HG02973 (cell line): ENCODE results near the gene LHX3.
"Not testable (repeated sequence)": the region's sequence is repeated elsewhere in the genome, so short reads cannot be mapped to it uniquely, and the experiment has no call there.

Source experiments
- ATAC-seq: cut with Tn5 transposase; IDR thresholded peaks from one replicate; pipeline ENCODE4 v1.9.1; 2021; ENCODE audit warnings: moderate library complexity; ENCODE audit not compliant: unreplicated experiment

LHX3 gene

GRCh38 chr9:136156209-136157120, 48.5 kb downstream of the LHX3 start:
- ATAC-seq: no peak

DNA sequence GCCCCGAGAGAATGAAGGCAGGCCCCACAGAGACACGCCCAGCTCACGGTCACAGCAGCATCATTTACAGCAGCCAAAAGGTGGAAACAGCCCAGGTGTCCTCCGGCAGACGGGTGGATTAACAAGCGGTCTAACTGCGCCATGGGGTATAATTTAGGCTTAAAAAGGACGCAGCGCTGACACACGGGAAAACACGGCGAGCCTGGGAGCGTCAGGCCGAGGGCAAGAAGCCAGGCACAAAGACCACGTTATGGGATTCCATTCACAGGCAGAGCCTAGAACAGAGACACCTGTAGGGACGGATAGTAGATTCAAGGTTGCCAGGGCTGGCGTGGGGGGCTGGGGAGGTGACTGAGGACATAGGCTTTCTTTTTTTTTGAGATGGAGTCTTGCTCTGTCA, 49.4 kb downstream of the LHX3 start:
- no peak for ATAC-seq

DNA sequence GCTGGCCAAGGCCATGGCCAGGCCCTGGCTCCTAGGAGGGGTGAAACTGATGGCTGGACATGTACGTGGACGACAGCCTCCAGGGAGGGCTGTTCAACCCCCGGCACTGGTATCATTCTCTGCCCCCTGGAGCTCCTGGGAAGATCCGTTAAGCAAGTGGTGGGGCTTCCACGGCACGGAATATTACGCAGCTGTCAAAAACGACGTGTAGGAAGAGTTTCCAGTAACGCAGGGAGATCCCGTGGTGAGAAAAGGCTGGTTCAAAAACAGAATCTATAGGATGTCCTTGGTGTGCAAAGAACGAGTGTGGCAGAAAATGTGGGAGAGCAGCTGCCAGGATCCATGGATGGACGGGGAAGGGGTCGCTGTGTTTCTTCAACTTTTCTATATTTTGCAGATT, 50.0 kb downstream of the LHX3 start:
- no peak for ATAC-seq

DNA sequence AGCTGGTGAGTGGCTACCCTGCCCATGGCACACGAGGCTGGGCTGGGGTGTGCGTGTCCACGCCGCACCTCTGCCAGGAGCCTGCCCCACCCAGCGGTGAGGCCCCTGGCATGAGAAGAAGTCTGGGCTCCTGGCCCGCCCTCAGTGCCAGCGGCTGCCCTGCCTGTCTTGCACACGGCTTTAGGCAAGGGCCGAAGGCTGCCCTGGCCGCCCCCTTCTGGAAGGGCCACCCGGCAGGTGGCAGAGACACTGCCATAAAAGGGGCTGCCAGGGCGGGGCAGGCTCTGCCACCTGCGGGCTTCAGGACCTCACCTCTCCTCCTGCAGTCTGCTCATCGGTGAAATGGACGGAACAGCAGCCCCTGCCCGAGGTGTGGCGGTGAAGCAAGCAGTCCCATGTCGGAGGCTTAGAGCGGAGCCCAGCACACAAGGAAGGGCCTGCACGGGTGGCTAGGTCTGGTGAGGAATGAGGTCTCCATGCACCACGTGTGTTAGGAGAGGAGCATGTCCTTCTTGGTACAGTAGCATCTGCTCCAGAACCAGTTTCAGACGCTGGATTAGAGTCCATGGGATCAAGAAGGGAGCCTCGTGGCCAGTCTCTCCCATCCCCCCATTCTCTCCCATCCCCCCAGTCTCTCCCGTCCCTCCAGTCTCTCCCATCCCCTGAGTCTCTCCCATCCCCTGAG, 51.4 kb downstream of the LHX3 start:
- ATAC-seq: no peak

- ATAC-seq: no peak
Observed at GRCh38 chr9:136152931-136153330, 52.0 kb downstream of the LHX3 start.

DNA sequence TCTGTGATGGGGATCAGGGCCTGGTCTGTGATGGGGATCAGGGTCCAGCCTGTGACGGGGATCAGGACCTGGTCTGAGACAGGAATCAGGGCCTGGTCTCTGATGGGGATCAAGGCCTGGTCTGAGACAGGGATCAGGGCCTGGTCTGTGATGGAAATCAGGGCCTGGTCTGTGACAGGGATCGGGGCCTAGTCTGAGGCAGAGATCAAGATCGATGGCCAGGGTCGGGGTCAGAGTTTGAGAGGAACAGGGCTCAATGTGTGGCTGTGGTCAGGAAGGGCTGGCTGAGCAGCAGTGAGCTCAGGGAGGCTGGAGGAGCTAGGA, 52.4 kb downstream of the LHX3 start:
- no peak for ATAC-seq

DNA sequence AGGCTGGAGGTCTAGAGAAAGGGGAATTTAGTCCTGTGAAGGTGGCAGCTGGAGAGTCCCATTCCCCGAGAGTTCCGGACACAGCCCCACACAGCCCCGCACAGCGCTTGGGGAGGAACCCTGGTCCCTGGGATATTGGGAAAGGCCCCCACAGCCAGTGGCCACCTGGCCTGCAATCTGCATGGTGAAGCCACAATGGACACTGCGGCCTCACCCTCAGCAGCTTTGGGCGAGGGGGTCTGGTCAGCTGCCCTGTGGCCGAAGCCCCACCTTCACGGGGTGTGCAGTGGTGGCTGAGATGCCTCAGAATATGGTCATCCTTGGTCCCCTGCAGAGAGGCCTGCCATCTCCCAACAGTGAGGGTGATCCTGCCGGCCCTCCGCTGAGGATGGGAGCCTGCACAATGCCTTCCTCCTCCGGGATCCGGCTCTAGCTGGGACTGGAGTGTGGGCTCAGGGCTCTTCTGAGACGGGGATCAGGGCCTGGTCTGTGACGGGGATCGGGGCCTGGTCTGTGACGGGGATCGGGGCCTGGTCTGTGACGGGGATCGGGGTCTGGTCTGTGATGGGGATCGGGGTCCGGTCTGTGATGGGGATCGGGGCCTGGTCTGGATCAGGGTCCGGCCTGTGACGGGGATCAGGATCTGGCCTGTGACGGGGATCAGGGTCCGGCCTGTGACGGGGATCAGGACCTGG, 52.9 kb downstream of the LHX3 start:
- no peak for ATAC-seq

DNA sequence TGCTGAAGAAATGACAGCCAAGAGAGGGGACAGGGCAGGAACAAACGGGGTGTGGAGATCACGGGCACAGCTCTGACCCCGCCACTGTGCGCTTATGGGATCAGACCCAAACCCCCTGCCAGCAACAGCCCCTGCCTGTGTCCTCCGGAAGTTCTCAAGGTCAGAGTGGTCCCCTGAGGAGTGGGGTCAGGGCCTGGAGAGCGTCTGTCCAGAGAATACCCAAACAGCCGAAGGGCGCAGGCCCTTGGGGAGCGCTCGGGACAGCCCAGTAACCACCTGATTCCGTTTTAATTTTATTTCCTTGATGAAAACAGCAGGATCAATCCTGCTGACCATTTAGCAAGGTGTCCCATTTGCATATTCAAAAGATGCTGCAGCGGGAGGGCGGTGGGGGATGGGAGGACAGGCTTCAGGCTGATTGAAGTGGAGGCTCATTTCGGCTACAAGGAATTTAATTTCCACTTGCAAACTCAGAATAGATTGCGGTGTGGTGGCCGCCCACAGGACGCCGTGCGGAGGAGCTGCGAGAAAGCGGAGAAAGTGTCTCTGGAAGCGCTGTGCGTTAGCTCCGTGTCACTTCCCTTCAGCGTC, 53.6 kb downstream of the LHX3 start:
- no peak for ATAC-seq

DNA sequence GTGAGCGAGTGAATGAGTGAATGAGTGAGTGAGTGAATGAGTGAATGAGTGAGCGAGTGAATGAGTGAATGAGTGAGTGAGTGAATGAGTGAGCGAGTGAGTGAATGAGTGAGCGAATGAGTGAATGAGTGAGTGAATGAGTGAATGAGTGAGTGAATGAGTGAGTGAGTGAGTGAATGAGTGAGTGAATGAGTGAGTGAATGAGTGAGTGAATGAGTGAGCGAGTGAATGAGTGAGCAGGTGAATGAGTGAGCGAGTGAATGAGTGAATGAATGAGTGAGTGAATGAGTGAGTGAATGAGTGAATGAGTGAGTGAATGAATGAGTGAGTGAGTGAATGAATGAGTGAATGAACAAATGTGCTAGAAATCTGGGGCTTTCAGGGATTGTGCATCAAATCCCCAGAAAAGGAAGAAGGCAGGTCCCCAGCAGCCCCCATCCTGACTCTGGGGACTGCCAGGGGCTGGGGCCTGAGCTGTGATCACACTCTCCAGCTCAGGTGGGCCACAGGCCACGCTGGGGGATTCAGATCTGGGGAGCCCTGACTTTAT, 54.2 kb downstream of the LHX3 start:
- not testable (repeated sequence) for ATAC-seq

DNA sequence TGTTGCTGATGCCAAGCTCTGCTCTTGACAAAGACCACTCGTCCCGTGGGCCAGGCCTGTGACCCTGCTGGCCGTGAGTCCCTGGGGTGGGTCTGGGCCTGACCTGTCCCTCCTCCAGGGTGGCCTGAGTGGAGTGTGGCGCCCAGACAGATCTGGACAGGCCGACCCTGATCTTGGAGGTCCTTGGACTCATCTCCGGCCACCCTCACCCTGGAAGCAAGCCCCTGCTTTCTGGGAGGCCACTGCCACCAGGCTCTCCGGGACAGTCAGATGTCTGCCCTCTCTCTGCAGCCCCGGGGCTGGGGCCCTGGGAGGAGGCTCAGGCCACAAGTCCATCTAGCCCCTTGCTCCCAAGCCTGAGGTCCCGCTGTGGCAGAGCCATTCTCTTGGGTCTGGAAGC, 55.1 kb downstream of the LHX3 start:
- ATAC-seq: no peak

GRCh38 chr9:136149337-136149736, 55.6 kb downstream of the LHX3 start:
- no peak for ATAC-seq

- no peak for ATAC-seq
Observed at GRCh38 chr9:136148766-136149165, 56.2 kb downstream of the LHX3 start.

DNA sequence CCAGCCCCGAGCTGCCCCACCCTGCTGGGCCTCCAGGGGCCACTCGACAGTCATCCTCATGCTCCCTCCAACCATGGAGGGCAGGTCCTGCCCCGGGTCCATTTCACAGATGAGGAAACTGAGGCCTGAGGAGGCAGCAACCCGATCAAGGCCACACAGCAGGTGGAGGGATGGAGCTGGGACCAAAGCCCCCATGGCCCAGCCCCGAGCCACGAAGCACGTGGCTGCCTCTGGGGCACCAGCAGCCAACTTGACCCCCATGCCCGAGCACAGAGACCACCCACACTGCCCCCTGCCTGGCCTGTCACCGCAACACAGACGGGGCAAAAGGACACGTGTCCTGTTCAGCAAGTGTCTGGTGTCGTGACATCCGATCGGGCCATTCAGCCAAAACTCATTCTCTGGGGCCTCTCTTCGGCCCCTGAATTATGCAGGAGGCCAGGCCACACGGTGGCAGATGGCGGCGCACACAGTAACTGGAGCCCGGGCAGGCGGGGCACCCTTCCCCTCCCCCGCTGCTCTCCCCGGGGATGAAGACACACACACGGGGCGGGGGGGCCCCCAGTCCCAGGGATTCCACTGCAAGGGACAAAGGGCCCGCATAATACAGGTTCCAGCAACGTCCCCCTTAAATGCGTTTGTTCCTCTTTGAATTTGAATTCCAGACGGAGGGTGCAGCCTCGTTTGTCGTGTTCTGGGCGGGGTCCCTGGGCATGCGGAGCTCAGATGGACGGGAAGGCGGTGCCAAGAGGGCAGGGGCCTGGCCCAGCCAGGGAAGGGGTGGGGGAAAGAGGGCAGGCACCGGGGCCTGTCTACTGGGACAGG, 56.8 kb downstream of the LHX3 start:
- ATAC-seq: no peak

DNA sequence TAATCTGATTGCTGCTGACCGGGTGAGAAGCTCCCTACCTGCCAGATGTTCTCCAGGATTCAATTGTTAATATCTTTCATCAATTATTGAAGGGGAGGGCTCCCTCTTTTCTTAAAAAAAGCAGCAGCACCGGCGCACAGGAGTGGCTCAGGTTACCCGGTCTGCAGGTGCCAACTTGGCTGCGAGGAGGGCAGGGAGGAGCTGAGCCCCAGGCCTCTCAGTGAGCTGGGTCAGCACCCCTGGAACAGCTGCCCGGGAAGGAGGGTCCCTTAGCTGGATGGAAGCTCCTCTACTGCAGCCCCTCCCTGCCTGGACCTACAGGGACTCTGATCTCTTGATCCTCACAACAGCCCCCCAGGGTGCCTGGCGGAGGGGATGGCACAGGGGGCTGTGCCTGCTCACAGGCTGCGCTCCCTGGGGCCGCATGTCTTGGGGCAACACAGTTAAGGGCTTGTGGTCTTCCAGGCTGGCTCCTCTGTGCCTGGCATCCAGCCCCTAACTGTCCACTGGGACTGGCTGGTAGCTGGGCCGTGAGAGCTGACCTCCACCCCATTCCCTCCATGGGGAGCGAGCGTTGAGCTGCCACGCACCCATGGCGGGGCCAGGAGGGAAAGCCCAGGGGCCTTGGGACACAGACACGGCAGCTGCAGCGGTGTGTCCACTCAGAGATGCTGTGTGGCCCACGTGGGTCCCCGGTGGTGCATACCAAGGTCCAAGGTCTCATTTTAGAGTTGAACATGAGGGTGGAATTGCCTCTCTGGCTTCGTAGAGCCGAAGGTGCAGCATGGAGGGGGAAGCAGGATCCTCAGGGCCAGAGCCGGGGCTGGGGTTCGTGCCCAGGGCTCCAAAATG, 57.7 kb downstream of the LHX3 start:
- ATAC-seq: no peak
